CD14-positive monocyte (primary cell): ENCODE results near the gene SAMD4B. TPM values are rescaled to one million over a fixed set of nuclear protein-coding genes. Genes with fewer than 3 reads are reported as not detected.
A peak's percentile ranks its signal among the peaks of the same experiment; 100 is the strongest.

Experiments
- DNase-seq, 3 donors: peaks; one replicate each; pipeline ENCODE4 v3.0.0-alpha.2; 2011 to 2022
- H2AFZ ChIP-seq: 2 replicates; pipeline ENCODE4 v1.6.0; 2012; ENCODE audit warnings: mild to moderate bottlenecking, low read depth, low read length, inconsistent platforms; ENCODE audit not compliant: insufficient read depth, poor library complexity, severe bottlenecking
- H3K27ac ChIP-seq, 2 donors: 1 replicate in 1 of 2; 2 replicates in 1 of 2; pipeline ENCODE4 v1.5.1; 2012 to 2013; ENCODE audit warnings: low read length in 2 of 2, control low read depth in 1 of 2, inconsistent platforms in 1 of 2, low read depth in 1 of 2, mild to moderate bottlenecking in 1 of 2
- H3K27me3 ChIP-seq, 2 donors: one replicate each; pipeline versions ENCODE4 v1.6.0 to v1.6.1; 2011 to 2013; ENCODE audit warnings: low read length in 2 of 2; ENCODE audit not compliant: control insufficient read depth in 2 of 2, insufficient read depth in 2 of 2
- H3K36me3 ChIP-seq, 2 donors: replicated peaks in 1 of 2; 1 replicate in 1 of 2; 2 replicates in 1 of 2; pipeline versions ENCODE4 v1.5.1 to v1.6.1; 2012 to 2013; ENCODE audit warnings: low read length in 2 of 2, control low read depth in 1 of 2, inconsistent platforms in 1 of 2, mild to moderate bottlenecking in 1 of 2; ENCODE audit not compliant: insufficient read depth in 2 of 2, control insufficient read depth in 1 of 2
- H3K4me1 ChIP-seq, 2 donors: 1 replicate in 1 of 2; 2 replicates in 1 of 2; pipeline versions ENCODE4 v1.5.1 to v1.6.1; 2012 to 2013; ENCODE audit warnings: low read length in 2 of 2, control low read depth in 1 of 2, inconsistent platforms in 1 of 2, mild to moderate bottlenecking in 1 of 2, moderate library complexity in 1 of 2; ENCODE audit not compliant: insufficient read depth in 2 of 2, control insufficient read depth in 1 of 2
- H3K4me2 ChIP-seq: replicated peaks from 2 replicates; pipeline ENCODE3; 2012; ENCODE audit warnings: low read length, moderate library complexity, mild to moderate bottlenecking; ENCODE audit not compliant: poor library complexity, severe bottlenecking; ENCODE audit errors: extremely low read depth
- H3K4me3 ChIP-seq, 3 experiments: fragments of 200-600 bp in 1 of 3; sonication (generic) in 1 of 3; replicated peaks in 1 of 3; 1 replicate in 2 of 3; 2 replicates in 1 of 3; pipeline ENCODE4 v1.5.1; 2011 to 2013; ENCODE audit warnings: low read length in 3 of 3, mild to moderate bottlenecking in 3 of 3, control low read depth in 2 of 3, low read depth in 2 of 3, inconsistent platforms in 1 of 3, moderate library complexity in 1 of 3
- H3K79me2 ChIP-seq: 2 replicates; pipeline ENCODE4 v1.6.0; 2012; ENCODE audit warnings: mild to moderate bottlenecking, control low read depth, inconsistent platforms, low read length, moderate library complexity; ENCODE audit not compliant: insufficient read depth
- H3K9ac ChIP-seq: 2 replicates; pipeline ENCODE4 v1.6.0; 2017; ENCODE audit warnings: low read length, mild to moderate bottlenecking; ENCODE audit not compliant: insufficient read depth, poor library complexity, severe bottlenecking
- H3K9me3 ChIP-seq, 2 donors: replicated peaks in 1 of 2; 1 replicate in 1 of 2; 2 replicates in 1 of 2; pipeline versions ENCODE4 v1.5.1 to v1.6.1; 2012 to 2013; ENCODE audit warnings: low read length in 2 of 2, control low read depth in 1 of 2; ENCODE audit not compliant: control insufficient read depth in 1 of 2, insufficient read depth in 1 of 2
- H4K20me1 ChIP-seq: 2 replicates; pipeline ENCODE4 v1.6.0; 2012; ENCODE audit warnings: mild to moderate bottlenecking, low read length, control low read depth, moderate library complexity; ENCODE audit not compliant: insufficient read depth
- H3K27ac Mint-ChIP-seq, 7 donors: one replicate each; pipeline ENCODE4 v1.8.0; 2020; ENCODE audit warnings: mild to moderate bottlenecking in 7 of 7, mixed read lengths in 7 of 7, moderate library complexity in 6 of 7, inconsistent platforms in 2 of 7
- H3K27me3 Mint-ChIP-seq, 3 donors: one replicate each; pipeline ENCODE4 v1.8.0; 2021 to 2022; ENCODE audit warnings: low read depth in 3 of 3, mild to moderate bottlenecking in 3 of 3, mixed read lengths in 3 of 3, moderate library complexity in 3 of 3, inconsistent platforms in 1 of 3
- H3K36me3 Mint-ChIP-seq, 2 donors: one replicate each; pipeline ENCODE4 v1.8.0; 2020; ENCODE audit warnings: mixed read lengths in 2 of 2, inconsistent platforms in 1 of 2, mild to moderate bottlenecking in 1 of 2
- H3K4me1 Mint-ChIP-seq: one replicate; pipeline ENCODE4 v1.8.0; 2020; ENCODE audit warnings: mild to moderate bottlenecking, mixed read lengths
- H3K4me3 Mint-ChIP-seq, 2 donors: one replicate each; pipeline ENCODE4 v1.8.0; 2020; ENCODE audit warnings: mild to moderate bottlenecking in 2 of 2, mixed read lengths in 2 of 2, moderate library complexity in 1 of 2
- H3K9me3 Mint-ChIP-seq, 7 donors: one replicate each; pipeline ENCODE4 v1.8.0; 2020 to 2022; ENCODE audit warnings: mixed read lengths in 7 of 7, mild to moderate bottlenecking in 6 of 7, moderate library complexity in 6 of 7, inconsistent platforms in 2 of 7
- CTCF ChIP-seq: fragments of 200-600 bp; IDR thresholded peaks from one replicate; pipeline ENCODE4 v1.8.0; 2022; ENCODE audit warnings: antibody characterized with exemption, mild to moderate bottlenecking
- WGBS: methylation state at CpG from one replicate; pipeline ENCODE4 v1.1.5; 2013; ENCODE audit warnings: missing lambda C conversion rate; ENCODE audit not compliant: insufficient coverage; 5-methylcytosine and 5-hydroxymethylcytosine counted together
- intact Hi-C, 2 donors: fragments of 100-400 bp; cut with micrococcal nuclease; formaldehyde crosslinking; loops; one replicate each; pipeline versions ENCODE4 v1.15.0 to v1.15.1; 2023
- polyA plus RNA-seq, 3 donors: library from polyadenylated mRNA; depleted of rRNA in 1 of 3; unstranded in 2 of 3; stranded (reverse) in 1 of 3; fragments of 300-500 nt in 2 of 3; fragments of >200 nt in 1 of 3; fragmentation: Illumina TruSeq in 2 of 3; gene quantifications; 1 replicate in 2 of 3; 2 replicates in 1 of 3; pipeline ENCODE4 v1.2.3, GENCODE V29; 2012 to 2021

The SAMD4B gene
- polyA plus RNA-seq, 3 donors: 4.5 to 56.6 (median 5.6) TPM

GRCh38 chr19:39351537-39352064 is 9.4 kb downstream of the SAMD4B start:
- peaks cover 0 to 1% (median 1%) of the 10 kb centered on the region in 3 donors for H3K27me3 Mint-ChIP-seq
- H3K27ac ChIP-seq: peak overlapping the region in 1 of 2 donors; percentile 15
- H3K4me2 ChIP-seq: no peak overlapping the region
- H3K27me3 ChIP-seq: no peaks in the 10 kb centered on the region
- H3K79me2 ChIP-seq: peaks cover 31% of the 10 kb centered on the region
- H3K36me3 ChIP-seq: peaks cover 60 to 89% of the 10 kb centered on the region in 2 donors
- no CpG with 5 or more reads among the region's 4 CpGs for WGBS
- H3K27ac Mint-ChIP-seq: peak overlapping the region in 2 of 7 donors; percentile 54 to 75
- TF ChIP-seq CTCF: no peak
- H3K9ac ChIP-seq: no peak overlapping the region
- H3K4me3 ChIP-seq: no peak overlapping the region
- no peak overlapping the region for H3K4me3 Mint-ChIP-seq
- no peaks in the 10 kb centered on the region for H3K4me1 ChIP-seq
- peaks cover 0 to 2% (median 0%) of the 10 kb centered on the region in 7 donors for H3K9me3 Mint-ChIP-seq
- H3K9me3 ChIP-seq: no peaks in the 10 kb centered on the region
- intact Hi-C loops: no loop called here
- DNase-seq: no peak
- H4K20me1 ChIP-seq: peaks cover 52% of the 10 kb centered on the region
- H2AFZ ChIP-seq: no peak overlapping the region
- peaks cover 7% of the 10 kb centered on the region for H3K4me1 Mint-ChIP-seq
- H3K36me3 Mint-ChIP-seq: peaks cover 66 to 81% of the 10 kb centered on the region in 2 donors

- H3K4me3 ChIP-seq: no peak overlapping the region
- peaks cover 5% of the 10 kb centered on the region for H3K4me1 Mint-ChIP-seq
- WGBS: 93% methylated on average over 5 of the region's 12 CpGs
- H3K9me3 ChIP-seq: no peaks in the 10 kb centered on the region
- no peaks in the 10 kb centered on the region for H3K4me1 ChIP-seq
- H3K79me2 ChIP-seq: peaks cover 21% of the 10 kb centered on the region
- no peak overlapping the region for H3K9ac ChIP-seq
- peaks cover 0 to 3% (median 1%) of the 10 kb centered on the region in 3 donors for H3K27me3 Mint-ChIP-seq
- no peaks in the 10 kb centered on the region for H3K27me3 ChIP-seq
- peaks cover 43% of the 10 kb centered on the region for H4K20me1 ChIP-seq
- H3K9me3 Mint-ChIP-seq: peaks cover 0 to 2% (median 0%) of the 10 kb centered on the region in 7 donors
- H3K36me3 Mint-ChIP-seq: peaks cover 69 to 87% of the 10 kb centered on the region in 2 donors
- no peak overlapping the region for H3K4me3 Mint-ChIP-seq
- H3K27ac ChIP-seq: no peak overlapping the region
- no peak overlapping the region for H3K4me2 ChIP-seq
- no peak for TF ChIP-seq CTCF
- no peak for DNase-seq
- H3K27ac Mint-ChIP-seq: peak overlapping the region in 2 of 7 donors; percentile 14 to 65
- H2AFZ ChIP-seq: no peak overlapping the region
- intact Hi-C loops: no loop called here
- peaks cover 70 to 92% of the 10 kb centered on the region in 2 donors for H3K36me3 ChIP-seq
Observed at GRCh38 chr19:39352381-39353255, 10.4 kb downstream of the SAMD4B start.
